Neural cell (in vitro differentiated cells): ENCODE data around the gene NRCAM.

ENCODE experiments used
- CTCF ChIP-seq: fragments of 450-650 bp; IDR thresholded peaks from 2 replicates; pipeline ENCODE4 v1.5.1; 2014; ENCODE audit warnings: antibody characterized with exemption, mild to moderate bottlenecking, moderate library complexity; ENCODE audit not compliant: poor library complexity, severe bottlenecking
- EZH2 ChIP-seq: fragments of 200-600, 300-800 bp; shearing (Covaris generic), sonication (generic); IDR thresholded peaks from 2 replicates; pipeline ENCODE4 v1.6.1; 2014; ENCODE audit warnings: antibody characterized with exemption, low read length, borderline replicate concordance, mild to moderate bottlenecking; ENCODE audit not compliant: insufficient read depth, poor library complexity, severe bottlenecking
- MXI1 ChIP-seq: fragments of 450-650 bp; conservative IDR thresholded peaks from 2 replicates; pipeline ENCODE4 v1.6.1; 2014; ENCODE audit warnings: antibody characterized with exemption, mild to moderate bottlenecking; ENCODE audit not compliant: poor library complexity, severe bottlenecking
- POLR2AphosphoS5 ChIP-seq: IDR thresholded peaks from 2 replicates; pipeline ENCODE4 v1.6.1; 2012
- REST ChIP-seq: IDR thresholded peaks from 2 replicates; pipeline ENCODE4 v1.6.1; 2012; ENCODE audit warnings: borderline replicate concordance

GRCh38 chr7:108321359-108321758 is 134.9 kb downstream of the NRCAM start:
- TF ChIP-seq CTCF (no peak), POLR2AphosphoS5 (no peak), EZH2 (no peak), REST (no peak), MXI1 (no peak)
